Measurements from ENCODE around the gene CRTAC1. TPM values are rescaled to one million over a fixed set of nuclear protein-coding genes. Genes with fewer than 3 reads are reported as not detected.

Gene CRTAC1
- total and polyA plus RNA-seq, 2 donors (not counting 3 experiments of a cell fraction or from before 2014, with no cell fraction given), result 1.4 to 3.0 TPM

DNA sequence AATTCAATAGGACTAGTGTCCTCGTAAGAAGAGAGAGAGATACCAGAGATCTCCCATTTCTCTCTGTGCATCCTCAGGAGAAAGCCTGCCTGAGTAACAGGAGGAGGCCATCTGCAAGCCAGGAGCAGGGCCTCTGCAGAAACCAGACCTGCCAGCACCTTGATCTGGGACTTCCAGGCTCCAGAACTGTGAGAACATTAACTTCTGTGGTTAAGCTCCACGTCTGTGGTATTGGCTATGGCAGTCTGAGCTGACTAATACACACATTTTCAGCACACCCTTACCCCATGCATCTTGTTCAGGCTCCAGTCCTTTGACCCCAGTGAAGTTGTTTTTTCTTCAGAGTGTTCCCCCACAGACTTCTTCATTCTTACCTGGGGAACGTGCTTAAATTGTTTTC is 3.1 kb upstream of the CRTAC1 start:
- Histone ChIP-seq H3K4me1 (ENCODE audit: control insufficient read depth, extremely low read depth, insufficient read depth, low read length) (no peaks in the 10 kb centered on the region), H2AFZ (ENCODE audit: low read depth, low read length) (no peak overlapping the region), H3K4me2 (ENCODE audit: insufficient read depth, low read length) (no peak overlapping the region), H3K9ac (replicated peaks; ENCODE audit: extremely low read depth, insufficient read depth, low read length) (no peak overlapping the region), H3K9me3 (replicated peaks; ENCODE audit: control insufficient read depth, insufficient read depth, low read length) (no peaks in the 10 kb centered on the region), H3K36me3 (ENCODE audit: control insufficient read depth in 2 of 2, extremely low read depth in 1 of 2, insufficient read depth in 2 of 2, low read length in 2 of 2) (no peaks in the 10 kb centered on the region), H4K20me1 (replicated peaks; ENCODE audit: control insufficient read depth, extremely low read depth, insufficient read depth, low read length) (no peaks in the 10 kb centered on the region), H3K27me3 (ENCODE audit: control insufficient read depth in 2 of 2, insufficient read depth in 2 of 2, low read length in 2 of 2) (peaks cover 57 to 62% of the 10 kb centered on the region in 2 experiments), H3K4me3 (replicated peaks in 1 of 3; ENCODE audit: insufficient read depth in 1 of 3, low read depth in 1 of 3, low read length in 3 of 3) (no peak overlapping the region), H3K9me1 (replicated peaks; ENCODE audit: control insufficient read depth, extremely low read depth, insufficient read depth, low read length) (no peaks in the 10 kb centered on the region), H3K27ac (ENCODE audit: insufficient read depth, low read depth, low read length) (no peak overlapping the region), H3K79me2 (ENCODE audit: control insufficient read depth, insufficient read depth, low read length) (no peaks in the 10 kb centered on the region)
- ChIA-PET POLR2A (no interaction called here), CTCF (interaction anchor here (1.0 to 2.0 kb wide), 4 partner anchors 8 to 242 kb away, joined by 3 to 7 read pairs (median 4); no protein-coding TSS in a partner anchor)
- no TSS peak for BruUV-seq (replicated peaks)
- DNase-seq (ENCODE audit: low read depth, low spot score) (no peak), FAIRE-seq (no peak)
- no peak for TF ChIP-seq POLR2A (IDR thresholded peaks at IDR 0.05; ENCODE audit: low read depth, low read length)
- no peak for TF ChIP-seq FOS (IDR thresholded peaks at IDR 0.05; ENCODE audit: borderline replicate concordance, insufficient read depth, low read length)
- TF ChIP-seq GATA2 (IDR thresholded peaks at IDR 0.05; ENCODE audit: insufficient read depth, insufficient read length, low read depth, low read length), result no peak
- TF ChIP-seq EZH2 (IDR thresholded peaks at IDR 0.05; ENCODE audit: borderline replicate concordance, low read depth, low read length, severe bottlenecking), result no peak
- TF ChIP-seq, protein P1, sequence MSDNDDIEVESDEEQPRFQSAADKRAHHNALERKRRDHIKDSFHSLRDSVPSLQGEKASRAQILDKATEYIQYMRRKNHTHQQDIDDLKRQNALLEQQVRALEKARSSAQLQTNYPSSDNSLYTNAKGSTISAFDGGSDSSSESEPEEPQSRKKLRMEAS (IDR thresholded peaks at IDR 0.05; ENCODE audit: insufficient read depth, insufficient read length), result no peak
- TF ChIP-seq POLR2AphosphoS5 (IDR thresholded peaks at IDR 0.05; ENCODE audit: insufficient read depth, low read depth, low read length), result no peak
- TF ChIP-seq MYC (IDR thresholded peaks at IDR 0.05; ENCODE audit: low read depth, low read length), result no peak
- TF ChIP-seq JUN (IDR thresholded peaks at IDR 0.05; ENCODE audit: borderline replicate concordance, insufficient read depth, insufficient read length, low read depth), result no peak
- TF ChIP-seq, protein P2, sequence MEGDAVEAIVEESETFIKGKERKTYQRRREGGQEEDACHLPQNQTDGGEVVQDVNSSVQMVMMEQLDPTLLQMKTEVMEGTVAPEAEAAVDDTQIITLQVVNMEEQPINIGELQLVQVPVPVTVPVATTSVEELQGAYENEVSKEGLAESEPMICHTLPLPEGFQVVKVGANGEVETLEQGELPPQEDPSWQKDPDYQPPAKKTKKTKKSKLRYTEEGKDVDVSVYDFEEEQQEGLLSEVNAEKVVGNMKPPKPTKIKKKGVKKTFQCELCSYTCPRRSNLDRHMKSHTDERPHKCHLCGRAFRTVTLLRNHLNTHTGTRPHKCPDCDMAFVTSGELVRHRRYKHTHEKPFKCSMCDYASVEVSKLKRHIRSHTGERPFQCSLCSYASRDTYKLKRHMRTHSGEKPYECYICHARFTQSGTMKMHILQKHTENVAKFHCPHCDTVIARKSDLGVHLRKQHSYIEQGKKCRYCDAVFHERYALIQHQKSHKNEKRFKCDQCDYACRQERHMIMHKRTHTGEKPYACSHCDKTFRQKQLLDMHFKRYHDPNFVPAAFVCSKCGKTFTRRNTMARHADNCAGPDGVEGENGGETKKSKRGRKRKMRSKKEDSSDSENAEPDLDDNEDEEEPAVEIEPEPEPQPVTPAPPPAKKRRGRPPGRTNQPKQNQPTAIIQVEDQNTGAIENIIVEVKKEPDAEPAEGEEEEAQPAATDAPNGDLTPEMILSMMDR (IDR thresholded peaks at IDR 0.05; ENCODE audit: extremely low read depth in 1 of 2, insufficient read depth in 1 of 2, low read depth in 1 of 2, low read length in 2 of 2), result no peak
- intact Hi-C loops (cut with micrococcal nuclease) (no loop called here), dilution Hi-C loops (cut with MboI; ENCODE audit: extremely low pct_ligation_motif_present, low sequenced_read_pairs) (no loop called here)
